Erythroblast (primary cell): ENCODE results near the gene ABCA3.
"Not testable (repeated sequence)": the region's sequence is repeated elsewhere in the genome, so short reads cannot be mapped to it uniquely, and the experiment has no call there.

Source experiments
- DNase-seq, 2 experiments: peaks; one replicate each; lab custom pipeline; 2025; lab: John Stamatoyannopoulos, UW
- GATA1 ChIP-seq: IDR thresholded peaks from 2 replicates; pipeline ENCODE4 v1.6.1; 2011; ENCODE audit warnings: low read depth, mild to moderate bottlenecking, control low read depth, low read length, moderate library complexity
- POLR2A ChIP-seq: IDR thresholded peaks from 2 replicates; pipeline ENCODE4 v1.6.1; 2011; ENCODE audit warnings: mild to moderate bottlenecking, low read length

Gene ABCA3

DNA sequence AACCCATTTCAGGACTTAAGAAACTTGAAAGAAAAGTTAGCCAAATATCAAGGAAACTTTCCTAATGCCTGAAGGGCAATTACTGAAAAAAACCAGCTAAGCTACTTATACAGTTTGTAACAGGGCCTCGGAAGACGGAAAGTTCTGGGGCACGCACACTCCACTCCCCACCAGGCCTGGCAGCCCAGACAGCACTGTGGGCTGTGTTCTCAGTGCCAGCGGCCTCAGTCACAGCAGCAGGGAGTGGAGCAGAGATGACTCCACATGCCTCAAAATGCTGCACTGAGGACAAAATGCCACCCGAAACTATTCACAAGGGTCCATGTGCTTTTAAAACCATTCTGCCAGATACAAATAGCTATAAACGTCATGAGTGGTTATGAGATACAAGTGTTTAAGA, 82.8 kb downstream of the ABCA3 start:
- TF ChIP-seq GATA1, result no peak
- no peak for TF ChIP-seq POLR2A

DNA sequence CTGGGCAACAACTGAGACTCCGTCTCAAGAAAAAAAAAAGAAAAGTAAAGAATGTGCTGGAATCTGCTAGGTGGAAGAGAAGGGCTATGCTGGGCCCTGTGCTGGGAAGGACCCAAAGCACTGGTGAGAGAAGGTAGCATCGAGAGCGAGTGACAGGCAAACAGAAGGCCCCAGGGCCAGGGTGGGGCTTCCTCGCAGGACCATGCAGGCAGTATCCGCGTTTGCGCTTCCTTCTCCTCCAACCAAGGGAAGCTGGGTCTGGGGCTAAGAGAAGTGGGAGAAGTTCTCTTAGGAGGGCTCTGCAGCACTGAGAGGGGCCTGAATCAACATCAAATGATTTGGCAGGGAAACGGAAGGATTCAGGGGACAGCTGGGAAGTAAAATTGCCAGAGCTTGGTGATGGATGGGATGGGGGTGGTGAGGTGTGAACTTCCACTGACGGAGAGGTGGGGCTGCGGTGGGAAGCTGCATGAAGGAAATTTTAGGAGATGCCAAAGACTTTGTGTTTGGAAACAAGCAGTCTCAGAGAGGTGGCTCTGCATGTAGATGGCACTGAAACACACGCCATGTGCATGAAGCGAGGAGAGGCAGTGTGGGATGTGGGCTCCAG, 83.9 kb downstream of the ABCA3 start:
- TF ChIP-seq POLR2A (no peak), GATA1 (no peak)
- no peak for DNase-seq

More for the DNA sequence above, 82.8 kb downstream of the ABCA3 start:
- DNase-seq, result no peak

DNA sequence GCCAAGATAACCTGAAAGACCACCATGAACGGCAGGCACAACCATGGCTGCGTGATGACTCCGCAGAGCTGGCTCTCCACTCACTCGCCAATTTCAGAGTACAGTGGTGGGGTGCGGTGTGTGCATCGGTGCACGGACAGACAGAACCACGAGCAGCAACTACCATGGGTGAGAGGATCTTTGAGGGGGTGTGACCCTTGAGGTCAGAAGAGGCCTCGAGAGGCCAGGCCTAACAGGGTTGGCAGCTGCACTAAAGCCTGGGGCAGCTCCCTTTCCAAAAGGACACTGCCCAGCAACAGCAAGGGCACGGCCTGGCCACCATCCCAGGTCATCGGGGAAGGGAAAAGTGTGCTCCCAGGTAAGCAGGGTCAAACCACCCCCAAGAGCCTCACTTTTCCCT, 87.2 kb downstream of the ABCA3 start:
- no peak for TF ChIP-seq GATA1
- no peak for TF ChIP-seq POLR2A
- no peak for DNase-seq

DNA sequence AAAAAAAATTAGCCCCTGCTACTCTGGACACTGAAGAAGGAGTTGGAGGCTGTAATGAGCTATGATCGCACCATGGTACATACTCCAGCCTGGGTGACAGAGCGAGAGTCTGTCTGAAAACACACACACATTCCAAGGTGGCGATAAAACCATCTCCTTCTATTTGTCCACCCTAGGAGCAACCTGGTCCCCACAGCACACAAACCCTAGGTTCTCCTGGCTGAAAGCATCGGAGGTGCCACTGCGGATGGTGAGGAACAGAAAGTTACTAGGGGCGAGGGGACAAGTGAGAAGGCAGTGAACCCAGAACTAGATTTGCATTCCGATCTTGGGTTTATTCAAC, 87.8 kb downstream of the ABCA3 start:
- DNase-seq, result no peak
- TF ChIP-seq POLR2A (no peak), GATA1 (no peak)

DNA sequence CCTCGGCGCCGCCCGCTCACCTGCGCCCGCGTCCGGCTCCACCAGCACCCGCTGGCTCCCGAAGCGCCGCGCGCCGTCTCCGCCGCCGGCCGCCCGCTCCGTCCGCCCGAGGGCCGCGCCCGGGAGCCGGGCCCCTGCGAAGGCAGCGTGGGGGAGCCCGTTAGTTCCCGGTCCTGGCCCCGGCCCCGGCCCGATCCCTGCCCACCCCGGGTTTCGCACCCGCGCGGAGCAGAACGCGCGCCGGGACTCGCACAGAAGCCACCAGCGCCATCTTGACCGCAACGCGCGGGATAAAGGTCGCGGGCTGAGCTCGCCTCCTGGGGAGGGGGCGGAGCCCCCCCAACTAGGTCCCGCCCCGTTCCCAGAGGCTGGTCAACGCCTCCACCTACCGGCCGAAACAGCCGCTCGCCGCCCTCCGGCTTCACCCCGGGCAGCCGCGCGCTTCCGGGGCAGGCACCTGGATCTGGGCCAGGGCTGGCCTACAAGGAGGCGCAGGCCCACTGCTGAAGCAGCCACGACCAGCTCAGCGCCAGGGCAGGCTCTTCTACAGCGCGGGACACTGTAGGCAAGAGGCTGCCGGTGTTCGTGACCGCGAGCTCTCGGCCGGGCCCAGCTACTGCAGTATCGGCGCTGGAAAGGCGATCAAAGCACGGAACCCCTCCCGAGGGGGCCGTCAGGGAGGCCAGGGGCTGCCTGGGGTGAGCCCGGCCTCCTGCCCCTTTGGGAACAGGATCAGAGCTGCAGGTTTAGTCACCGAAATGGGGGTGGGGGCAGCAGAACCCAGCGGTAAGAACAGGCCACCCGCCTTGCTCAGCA, 89.0 kb downstream of the ABCA3 start, which contains the start of gene ECI1:
ECI1 (minus strand) TSS at position 292 of the 816 bp plus-strand sequence; CDS start at position 271, 21 bp downstream.
- TF ChIP-seq GATA1, result no peak
- TF ChIP-seq POLR2A, result peak; percentile 80
- DNase-seq, result peak; percentile 97 to 98

DNA sequence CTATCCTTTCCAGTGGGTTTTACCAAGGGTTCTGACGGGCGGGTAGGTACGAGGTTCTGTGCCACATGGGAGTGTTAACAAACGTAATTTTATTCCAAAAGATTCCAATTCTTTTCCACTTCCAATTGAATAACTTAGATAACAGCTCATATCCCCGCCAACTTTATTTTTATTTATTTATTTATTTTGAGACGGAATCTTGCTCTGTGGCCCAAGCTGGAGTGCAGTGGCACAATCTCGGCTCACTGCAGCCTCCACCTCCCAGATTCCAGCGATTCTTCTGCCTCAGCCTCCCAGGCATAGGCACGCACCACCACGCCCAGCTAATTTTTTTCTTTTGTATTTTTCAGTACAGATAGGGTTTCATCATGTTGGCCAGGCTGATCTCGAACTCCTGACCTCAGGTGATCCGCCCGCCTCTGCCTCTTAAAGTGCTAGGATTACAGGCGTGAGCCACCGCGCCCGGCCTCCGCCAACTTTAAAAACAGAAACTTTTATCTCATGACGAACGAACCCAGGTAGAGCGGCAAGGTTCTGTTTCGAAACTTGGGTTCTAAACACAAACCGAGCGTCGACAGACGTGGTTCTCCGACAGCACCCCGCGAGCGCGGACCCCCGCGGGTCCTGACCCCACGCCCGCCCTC, 89.8 kb downstream of the ABCA3 start:
- DNase-seq, result peak; percentile 74 to 81
- no peak for TF ChIP-seq POLR2A
- no peak for TF ChIP-seq GATA1

DNA sequence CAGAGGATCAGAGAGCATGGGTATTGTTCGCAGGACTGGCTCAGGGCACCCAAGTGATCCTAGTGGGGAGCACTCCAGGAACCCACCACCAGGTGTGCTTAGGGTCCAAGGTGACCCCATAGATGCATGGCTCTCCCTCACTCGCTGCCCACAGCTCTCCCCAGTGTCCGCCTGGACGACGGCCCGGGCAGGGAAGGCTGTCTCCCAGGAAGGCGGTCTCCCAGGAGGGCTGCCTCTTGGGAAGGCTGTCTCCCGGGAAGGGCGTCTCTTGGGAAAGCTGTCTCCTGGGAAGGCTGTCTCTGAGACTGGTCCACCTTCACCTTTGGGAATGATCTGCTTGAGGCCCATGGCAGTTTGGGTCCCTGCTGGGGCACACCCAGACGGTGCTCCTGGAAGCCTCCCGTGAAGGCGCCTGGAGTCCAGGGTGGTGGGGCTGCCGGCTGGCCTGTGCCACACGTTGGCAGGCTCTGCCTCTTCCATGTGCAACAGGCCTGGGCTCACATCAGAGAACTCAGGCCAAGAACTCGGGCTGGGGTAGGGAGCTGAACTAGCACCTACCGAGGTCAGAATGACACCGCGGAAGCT, 94.1 kb downstream of the ABCA3 start:
- no peak for DNase-seq
- no peak for TF ChIP-seq POLR2A
- TF ChIP-seq GATA1, result no peak

DNA sequence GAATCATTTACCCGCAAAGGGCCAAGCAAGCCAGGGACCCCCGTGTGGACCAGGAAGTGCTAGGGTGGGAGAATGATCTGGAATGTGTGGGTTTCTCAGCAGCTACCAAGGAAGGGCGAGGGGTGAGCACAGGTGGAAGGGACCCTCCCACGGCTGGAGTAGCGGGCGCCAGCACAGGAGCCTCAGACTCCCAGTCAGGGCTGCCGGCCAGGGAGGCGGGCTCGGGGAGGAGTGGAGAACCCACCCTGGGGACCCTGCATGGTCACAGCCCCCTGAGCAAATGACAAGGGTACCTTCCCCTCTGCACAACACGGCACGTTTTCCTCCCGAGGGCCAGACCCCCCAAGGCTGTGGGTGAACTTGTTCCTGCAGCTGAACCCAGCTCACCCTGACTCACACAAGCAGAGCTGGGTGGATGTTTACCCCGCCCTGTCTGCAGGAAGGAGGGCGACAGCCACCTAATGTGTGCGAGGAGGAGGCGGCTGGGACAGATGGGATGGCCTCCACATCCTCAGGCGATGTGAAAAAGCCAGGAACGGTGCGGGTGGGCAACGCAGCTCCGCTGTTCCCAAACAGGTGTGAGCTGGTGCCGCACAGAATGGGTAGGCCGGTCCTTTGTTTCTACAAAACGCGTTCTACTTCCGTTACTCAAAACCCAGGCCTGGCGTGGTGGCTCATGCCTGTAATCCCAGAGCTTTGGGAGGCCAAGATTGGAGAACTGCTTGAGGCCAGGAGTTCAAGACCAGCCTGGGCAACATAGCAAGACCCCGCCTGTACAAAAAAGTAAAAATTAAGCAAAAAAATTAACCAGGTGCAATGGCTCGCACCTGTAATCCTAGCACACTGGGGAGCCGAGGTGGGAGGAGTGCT, 95.4 kb downstream of the ABCA3 start:
- no peak for TF ChIP-seq GATA1
- TF ChIP-seq POLR2A, result no peak
- no peak for DNase-seq

DNA sequence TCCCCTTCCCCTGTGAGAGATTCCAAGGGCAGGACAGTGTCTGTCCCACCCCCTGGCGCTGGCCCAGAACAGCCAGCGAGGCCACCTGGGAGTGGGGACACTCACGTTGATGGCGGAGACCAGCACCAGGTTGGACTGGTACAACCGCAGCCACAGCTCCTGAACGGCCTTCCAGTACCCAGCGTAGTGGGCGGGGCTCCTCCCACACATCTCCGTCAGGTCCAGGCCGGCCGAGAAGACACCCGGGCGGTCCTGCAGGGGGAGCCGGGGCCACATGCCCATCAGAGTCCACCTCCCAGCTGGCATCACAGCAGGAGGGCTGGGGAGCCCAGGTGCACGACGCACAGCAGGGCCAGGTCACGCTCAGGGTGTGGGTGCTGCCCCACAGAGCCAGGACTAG, 96.2 kb downstream of the ABCA3 start:
- DNase-seq, result no peak
- no peak for TF ChIP-seq POLR2A

DNA sequence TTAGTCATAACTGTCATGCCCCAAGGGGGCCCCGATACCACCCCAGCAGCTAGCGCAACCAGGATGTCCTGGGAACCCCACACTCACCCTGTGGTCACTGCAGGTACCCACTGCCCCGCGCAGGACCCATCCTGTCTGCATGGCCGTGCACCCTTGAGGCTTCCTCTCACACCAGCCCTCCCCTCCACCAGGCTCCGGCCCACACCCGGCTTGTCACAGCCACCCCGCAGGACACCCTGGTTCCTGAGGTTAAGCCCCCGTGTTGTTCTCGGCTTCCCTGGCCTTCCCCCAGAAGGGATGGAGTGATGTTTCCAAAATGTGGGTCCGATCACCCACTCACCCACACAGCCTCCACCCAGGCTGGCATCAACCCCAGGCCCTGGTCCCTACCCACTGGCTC, 96.7 kb downstream of the ABCA3 start:
- DNase-seq, result no peak
- no peak for TF ChIP-seq GATA1
- no peak for TF ChIP-seq POLR2A

DNA sequence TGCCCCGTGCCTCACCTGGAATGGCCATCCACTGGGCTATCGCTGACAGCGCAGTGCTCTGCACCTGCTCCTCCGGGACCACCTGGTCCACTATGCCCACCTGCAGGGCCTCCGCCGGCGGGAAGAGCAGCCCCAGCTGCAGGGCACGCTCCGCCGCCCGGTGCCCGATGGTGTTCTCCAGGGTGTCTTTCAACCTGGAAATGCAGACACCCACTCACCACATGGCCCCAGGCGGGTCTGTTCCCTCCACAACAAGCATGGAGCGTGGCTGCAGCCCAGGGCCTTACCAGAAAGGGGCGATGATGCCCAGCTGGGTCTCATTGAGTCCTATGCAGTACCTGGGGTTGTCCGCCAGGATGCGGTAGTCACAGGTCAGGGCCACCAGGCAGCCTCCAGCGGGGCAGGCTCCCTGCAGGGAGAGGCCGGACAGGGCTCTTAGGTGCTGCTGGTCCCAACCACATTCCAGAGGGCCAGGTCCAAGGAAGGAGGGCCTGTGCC, 97.4 kb downstream of the ABCA3 start:
- peak; percentile 34 to 37 for DNase-seq
- TF ChIP-seq POLR2A (no peak), GATA1 (no peak)

DNA sequence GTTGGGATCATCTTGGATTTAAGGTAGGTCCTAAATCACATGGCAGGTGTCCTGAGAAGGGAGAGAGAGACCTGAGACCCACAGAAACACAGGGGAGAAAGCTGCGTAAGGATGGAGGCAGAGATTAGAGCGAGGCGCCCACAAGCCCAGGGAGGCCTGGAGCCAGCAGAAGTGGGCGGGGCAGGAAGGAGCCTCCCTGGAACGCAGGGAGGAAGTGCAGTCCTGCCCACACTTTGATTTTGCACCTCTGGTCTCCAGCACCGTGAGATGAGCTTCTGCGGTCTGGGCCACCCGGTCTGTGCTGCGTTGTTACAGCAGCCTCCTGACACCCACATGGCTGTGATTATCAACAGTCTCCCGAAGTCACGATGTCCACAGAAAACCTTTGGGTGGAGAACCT, 97.9 kb downstream of the ABCA3 start:
- no peak for DNase-seq
- no peak for TF ChIP-seq GATA1
- no peak for TF ChIP-seq POLR2A

DNA sequence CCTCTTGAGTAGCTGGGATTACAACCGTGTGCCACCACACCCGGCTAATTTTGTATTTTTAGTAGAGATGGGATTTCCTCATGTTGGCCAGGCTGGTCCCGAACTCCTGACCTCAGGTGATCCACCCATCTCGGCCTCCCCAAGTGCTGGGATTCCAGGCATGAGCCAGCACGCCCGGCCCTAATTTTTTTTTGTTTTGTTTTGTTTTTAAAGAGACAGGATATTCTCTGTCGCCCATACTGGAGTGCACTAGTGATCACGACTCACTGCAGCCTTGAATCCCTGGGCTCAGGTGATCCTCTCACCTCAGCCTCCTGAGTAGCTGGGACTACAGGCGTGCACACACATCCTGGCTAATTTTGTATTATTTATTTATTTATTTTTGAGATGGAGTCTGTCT, 100.2 kb downstream of the ABCA3 start:
- DNase-seq, result not testable (repeated sequence)
